A549 treated with ZK216348 at 1 μM for 4 hours (cell line): Measurements from ENCODE around the gene TMIE. TPM values are rescaled to one million over a fixed set of nuclear protein-coding genes. Genes with fewer than 3 reads are reported as not detected.

Experiments
- total RNA-seq: library from RNA; stranded (reverse); fragments of 200-300 nt; extraction: Qiagen RNA extraction; gene quantifications from 5 replicates; pipeline ENCODE4 v1.2.3, GENCODE V29; 2022; ENCODE audit warnings: low read depth

Gene TMIE, protein sequence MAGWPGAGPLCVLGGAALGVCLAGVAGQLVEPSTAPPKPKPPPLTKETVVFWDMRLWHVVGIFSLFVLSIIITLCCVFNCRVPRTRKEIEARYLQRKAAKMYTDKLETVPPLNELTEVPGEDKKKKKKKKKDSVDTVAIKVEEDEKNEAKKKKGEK
- 0.09 to 0.11 TPM in 2 of 5 replicates, not detected in the others for total RNA-seq

DNA sequence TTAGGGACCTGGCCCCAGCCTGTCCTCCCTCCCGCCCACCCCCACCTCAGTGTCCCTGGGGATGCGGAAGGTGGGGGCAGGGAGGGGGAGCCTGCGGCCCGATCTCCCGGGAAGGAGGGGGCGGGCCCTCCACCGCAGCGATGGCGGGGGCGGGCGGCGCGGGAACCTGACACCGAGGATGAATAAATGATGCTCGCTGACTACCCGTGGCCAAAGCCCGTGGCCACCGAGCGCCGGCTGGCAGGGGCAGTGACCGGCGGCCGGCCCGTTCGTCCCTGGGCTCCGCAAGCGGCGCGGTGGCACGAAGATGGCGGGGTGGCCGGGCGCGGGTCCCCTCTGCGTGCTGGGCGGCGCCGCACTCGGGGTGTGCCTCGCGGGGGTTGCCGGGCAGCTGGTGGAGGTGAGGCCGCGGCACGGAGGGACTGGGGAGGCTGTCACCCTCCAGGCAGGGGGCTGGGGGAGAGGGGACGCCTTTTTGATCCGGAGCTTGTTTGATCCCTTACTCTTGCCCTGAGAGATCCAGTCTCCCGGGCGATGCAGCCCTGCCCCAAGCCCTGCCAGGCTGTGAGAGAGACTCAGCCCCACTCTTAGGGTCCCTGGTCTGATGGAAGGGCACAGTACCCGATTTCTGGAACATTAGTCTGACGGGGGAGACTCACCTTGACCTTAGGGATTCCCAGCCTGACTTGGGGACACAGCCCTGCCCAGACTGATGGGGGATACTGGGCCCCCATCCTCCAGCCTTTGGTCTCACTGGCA lies at the start of gene TMIE:
TMIE (plus strand) TSS at position 212 of the 759 bp plus-strand sequence; CDS start at position 308, 96 bp downstream.

DNA sequence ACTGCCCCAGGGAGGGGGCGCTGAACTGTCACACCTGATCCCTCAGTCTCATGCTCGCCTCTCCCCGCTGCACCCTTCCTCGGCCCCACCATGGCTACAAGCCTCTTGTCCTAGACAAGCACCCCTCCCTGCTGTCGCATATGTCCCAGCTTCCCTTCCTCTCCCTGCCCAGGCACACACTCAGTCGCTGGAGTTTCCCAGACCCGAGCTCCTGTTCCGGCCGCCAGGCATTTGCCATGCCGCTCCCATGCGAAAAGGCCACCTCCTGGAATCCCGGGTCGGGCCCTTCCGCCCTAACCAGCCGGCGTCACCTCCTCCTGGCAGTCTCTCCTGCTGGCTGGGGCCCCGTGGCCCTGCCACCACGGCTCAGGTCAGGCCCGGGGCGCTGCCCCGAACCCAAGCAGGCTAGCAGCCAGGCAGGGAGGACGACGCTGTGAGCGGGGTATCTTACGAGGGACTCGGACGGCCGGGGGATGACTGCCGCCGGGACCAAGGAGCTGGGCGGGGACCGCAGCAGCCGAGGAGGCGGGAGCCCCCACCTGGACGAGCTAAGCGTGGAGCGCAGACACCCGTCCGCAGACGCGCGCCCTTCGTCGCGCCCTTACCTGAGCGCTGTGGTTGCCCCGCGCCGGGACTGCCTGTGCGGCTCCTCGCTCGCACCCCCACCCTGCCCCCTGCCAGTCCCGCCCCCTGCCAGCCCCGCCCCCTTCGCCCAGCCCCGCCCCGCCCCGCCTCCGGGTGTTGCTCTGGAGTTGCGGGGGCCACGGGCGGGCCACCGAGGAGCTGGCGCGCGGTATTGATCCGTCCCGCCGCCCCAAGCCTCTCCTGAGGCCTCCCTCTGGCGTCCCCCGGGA lies 7.9 kb upstream of the TMIE start, which contains the start of gene ALS2CL:
ALS2CL (minus strand) TSS at position 642 of the 854 bp plus-strand sequence. CDS start 4,239 bp downstream, outside the sequence.

DNA sequence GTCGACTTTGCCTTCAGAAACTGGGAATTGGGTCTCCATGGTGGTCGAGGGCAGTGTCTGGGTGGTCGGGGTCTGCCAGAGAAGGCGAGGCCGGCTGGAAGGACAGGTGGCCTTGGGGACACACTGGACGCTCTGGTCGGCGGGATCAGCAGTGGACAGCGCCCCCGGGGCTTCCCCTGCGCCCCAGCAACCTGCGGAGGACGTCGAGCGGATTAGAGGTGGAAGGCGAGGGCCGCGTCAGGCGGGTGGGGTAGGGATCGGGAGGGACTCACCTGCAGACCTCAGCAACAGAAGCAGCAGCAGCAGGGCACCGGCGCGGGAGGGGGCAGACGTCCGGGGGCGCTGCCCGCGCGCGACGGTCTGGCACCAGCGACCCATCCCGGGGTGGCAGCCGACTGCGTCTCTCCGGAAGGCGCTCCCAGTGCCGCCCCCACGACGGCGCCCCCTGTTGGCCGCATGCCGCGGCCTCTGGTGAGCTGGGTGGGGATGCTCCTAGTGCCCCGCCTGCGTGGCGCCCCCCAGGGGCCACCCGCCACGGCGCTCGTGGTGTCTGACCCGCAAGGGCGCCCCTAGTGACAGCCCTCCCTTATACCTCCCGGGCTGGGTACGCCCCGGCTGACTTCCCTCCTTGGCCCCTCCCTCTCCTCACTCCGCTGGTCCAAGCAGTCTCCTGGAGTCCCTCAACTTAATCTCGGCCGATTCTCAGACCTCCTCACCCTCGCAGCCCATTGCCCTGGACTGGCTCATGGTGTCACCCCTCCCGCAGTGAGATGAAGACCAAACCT lies 16.4 kb downstream of the TMIE start, which contains the start of gene PRSS50:
PRSS50 (minus strand) TSS at position 423 of the 785 bp plus-strand sequence; CDS start at position 378, 45 bp downstream.

Other genes with a start within 250 kb of the TMIE start
- gene LTF, start 236.5 kb upstream of the TMIE start, total RNA-seq, result not detected in 5 replicates
- not detected in 5 replicates for gene RTP3, start 203.4 kb upstream of the TMIE start, total RNA-seq
- not detected in 5 replicates for gene LRRC2, start 135.1 kb upstream of the TMIE start, total RNA-seq
- gene FAM240A, start 88.9 kb upstream of the TMIE start, total RNA-seq, result not detected in 5 replicates
- 7.2 to 9.5 TPM (median 9.0 TPM) in 5 replicates for gene ALS2CL, start 7.7 kb upstream of the TMIE start, total RNA-seq
- gene PRSS50, start 16.5 kb downstream of the TMIE start, total RNA-seq, result not detected in 5 replicates
- gene MYL3, start 162.1 kb downstream of the TMIE start, total RNA-seq, result 0.16 TPM in 1 of 5 replicates, not detected in the others
- gene PTH1R, start 176.3 kb downstream of the TMIE start, total RNA-seq, result 0.28 to 0.89 TPM (median 0.58 TPM) in 5 replicates